Measurements from ENCODE around the gene FRMD6.

FRMD6 gene

DNA sequence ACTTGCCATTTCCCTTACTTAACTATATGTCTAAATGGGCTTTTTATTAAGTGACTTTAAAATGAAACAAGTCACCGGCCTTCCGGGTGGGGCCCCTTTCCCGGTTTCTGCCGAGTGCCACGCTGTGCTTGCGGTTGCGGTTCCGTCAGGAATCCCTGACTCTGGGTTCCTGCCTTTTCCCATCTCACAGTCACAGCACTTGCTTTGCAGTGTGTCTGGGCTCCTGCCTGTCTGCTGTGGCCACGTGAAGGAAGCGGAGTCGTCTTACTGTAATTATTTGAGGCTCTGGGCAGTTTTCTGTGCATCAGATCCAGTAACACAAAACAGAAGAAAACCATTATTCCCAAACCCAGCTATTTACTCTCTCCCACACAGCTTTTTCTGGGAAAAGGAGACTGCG, 44.0 kb upstream of the FRMD6 start:
- H3K27ac ChIP-seq: no peak overlapping the region
- no peak overlapping the region for H3K4me3 ChIP-seq (ENCODE audit: low read depth, low read length)
- H3K9me3 ChIP-seq (ENCODE audit: control insufficient read depth, low read length): no peaks in the 10 kb centered on the region
- H3K79me2 ChIP-seq: no peaks in the 10 kb centered on the region
- no peaks in the 10 kb centered on the region for H3K4me1 ChIP-seq
- no peak overlapping the region for H3K9ac ChIP-seq
- H3K4me2 ChIP-seq (ENCODE audit: low read length): no peak overlapping the region
- no peaks in the 10 kb centered on the region for H3K36me3 ChIP-seq (ENCODE audit: control insufficient read depth, insufficient read depth, low read length)
- no peaks in the 10 kb centered on the region for H3K27me3 ChIP-seq (ENCODE audit: control insufficient read depth, insufficient read depth, low read length)
- H2AFZ ChIP-seq: no peak overlapping the region
- TF ChIP-seq, protein P1, sequence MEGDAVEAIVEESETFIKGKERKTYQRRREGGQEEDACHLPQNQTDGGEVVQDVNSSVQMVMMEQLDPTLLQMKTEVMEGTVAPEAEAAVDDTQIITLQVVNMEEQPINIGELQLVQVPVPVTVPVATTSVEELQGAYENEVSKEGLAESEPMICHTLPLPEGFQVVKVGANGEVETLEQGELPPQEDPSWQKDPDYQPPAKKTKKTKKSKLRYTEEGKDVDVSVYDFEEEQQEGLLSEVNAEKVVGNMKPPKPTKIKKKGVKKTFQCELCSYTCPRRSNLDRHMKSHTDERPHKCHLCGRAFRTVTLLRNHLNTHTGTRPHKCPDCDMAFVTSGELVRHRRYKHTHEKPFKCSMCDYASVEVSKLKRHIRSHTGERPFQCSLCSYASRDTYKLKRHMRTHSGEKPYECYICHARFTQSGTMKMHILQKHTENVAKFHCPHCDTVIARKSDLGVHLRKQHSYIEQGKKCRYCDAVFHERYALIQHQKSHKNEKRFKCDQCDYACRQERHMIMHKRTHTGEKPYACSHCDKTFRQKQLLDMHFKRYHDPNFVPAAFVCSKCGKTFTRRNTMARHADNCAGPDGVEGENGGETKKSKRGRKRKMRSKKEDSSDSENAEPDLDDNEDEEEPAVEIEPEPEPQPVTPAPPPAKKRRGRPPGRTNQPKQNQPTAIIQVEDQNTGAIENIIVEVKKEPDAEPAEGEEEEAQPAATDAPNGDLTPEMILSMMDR (IDR thresholded peaks at IDR 0.05): no peak

DNA sequence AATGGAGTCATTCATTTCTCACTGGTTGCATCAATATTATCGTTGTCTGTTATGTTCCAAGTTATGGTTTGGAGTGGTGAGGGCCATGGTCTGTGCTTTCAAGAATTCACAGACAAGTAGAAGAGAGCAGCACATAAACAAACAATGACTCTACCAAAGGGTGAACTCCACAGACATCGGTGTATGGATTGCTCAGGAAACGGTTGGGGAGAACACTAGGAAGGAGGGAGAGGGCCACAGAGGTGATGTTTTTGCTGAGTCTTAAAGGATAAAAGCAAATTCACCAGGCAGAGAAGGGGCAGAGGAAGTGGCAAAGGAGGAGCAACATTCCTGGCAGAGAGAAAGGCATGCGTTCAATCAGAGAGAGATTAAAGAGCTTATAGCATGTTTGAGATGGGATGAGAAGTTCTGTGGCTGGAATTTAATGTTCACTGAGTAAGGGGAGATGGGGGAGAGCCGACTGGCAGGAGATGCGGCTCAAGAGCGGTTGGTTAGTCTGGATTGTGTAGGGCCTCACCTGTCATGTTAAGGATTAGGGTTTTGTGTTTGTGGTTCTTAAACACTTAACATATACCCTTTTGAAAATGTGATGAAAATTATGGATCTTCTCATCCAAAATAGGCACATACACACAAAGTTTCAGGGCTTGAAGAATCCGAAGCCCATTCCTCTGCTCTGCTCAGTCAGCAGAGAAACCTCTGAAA, 42.3 kb upstream of the FRMD6 start:
- Histone ChIP-seq H2AFZ (no peak overlapping the region), H3K4me3 (ENCODE audit: low read depth, low read length) (no peak overlapping the region), H3K36me3 (ENCODE audit: control insufficient read depth, insufficient read depth, low read length) (no peaks in the 10 kb centered on the region), H3K27ac (no peak overlapping the region), H3K79me2 (no peaks in the 10 kb centered on the region), H3K9ac (no peak overlapping the region), H3K4me2 (ENCODE audit: low read length) (no peak overlapping the region), H3K9me3 (ENCODE audit: control insufficient read depth, low read length) (no peaks in the 10 kb centered on the region), H3K27me3 (ENCODE audit: control insufficient read depth, insufficient read depth, low read length) (no peaks in the 10 kb centered on the region), H3K4me1 (no peaks in the 10 kb centered on the region)
- TF ChIP-seq, protein P1 (IDR thresholded peaks at IDR 0.05): no peak

DNA sequence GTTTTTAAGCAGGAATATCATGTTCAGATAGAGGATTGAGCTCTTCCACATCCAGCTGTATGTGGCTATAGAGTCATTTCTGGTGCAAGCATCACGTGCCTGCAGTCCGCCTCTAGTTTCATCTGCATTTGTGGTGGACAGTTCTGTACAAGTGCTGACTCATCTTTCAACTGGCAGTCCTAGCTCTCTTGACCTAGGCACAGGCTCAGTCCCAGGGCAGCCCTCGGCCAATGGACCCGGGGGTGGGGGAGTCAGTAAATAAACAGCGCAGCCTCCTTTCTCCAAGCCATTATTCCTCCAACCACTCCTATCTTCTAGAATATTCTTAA, 41.8 kb upstream of the FRMD6 start:
- Histone ChIP-seq H3K4me3 (ENCODE audit: low read depth, low read length) (no peak overlapping the region), H3K9ac (no peak overlapping the region), H3K27me3 (ENCODE audit: control insufficient read depth, insufficient read depth, low read length) (no peaks in the 10 kb centered on the region), H3K4me1 (no peaks in the 10 kb centered on the region), H3K9me3 (ENCODE audit: control insufficient read depth, low read length) (no peaks in the 10 kb centered on the region), H2AFZ (no peak overlapping the region), H3K27ac (no peak overlapping the region), H3K36me3 (ENCODE audit: control insufficient read depth, insufficient read depth, low read length) (no peaks in the 10 kb centered on the region), H3K4me2 (ENCODE audit: low read length) (no peak overlapping the region), H3K79me2 (no peaks in the 10 kb centered on the region)
- TF ChIP-seq, protein P1 (IDR thresholded peaks at IDR 0.05): no peak

DNA sequence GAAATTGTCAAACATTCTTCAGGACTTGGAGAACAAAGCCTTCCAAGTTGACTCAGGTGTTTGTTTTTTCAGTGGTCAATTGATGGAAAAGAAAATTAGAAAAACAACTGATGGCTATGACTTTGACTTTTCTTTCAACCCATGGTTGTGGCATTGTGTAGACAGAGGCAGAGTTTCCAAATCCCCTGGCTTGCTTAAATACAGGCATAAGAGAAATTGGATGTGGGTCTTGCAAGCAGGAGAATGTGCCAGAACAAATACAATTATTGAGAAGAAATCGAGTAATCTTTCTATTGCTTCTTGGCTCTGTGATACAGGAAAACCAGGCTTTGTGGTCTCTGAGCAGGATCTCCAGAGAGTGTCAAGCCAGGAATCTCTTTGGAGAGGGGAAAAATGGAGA, 40.9 kb upstream of the FRMD6 start:
- Histone ChIP-seq H2AFZ (no peak overlapping the region), H3K36me3 (ENCODE audit: control insufficient read depth, insufficient read depth, low read length) (no peaks in the 10 kb centered on the region), H3K27me3 (ENCODE audit: control insufficient read depth, insufficient read depth, low read length) (no peaks in the 10 kb centered on the region), H3K9ac (no peak overlapping the region), H3K9me3 (ENCODE audit: control insufficient read depth, low read length) (no peaks in the 10 kb centered on the region), H3K4me3 (ENCODE audit: low read depth, low read length) (no peak overlapping the region), H3K4me1 (no peaks in the 10 kb centered on the region), H3K79me2 (no peaks in the 10 kb centered on the region), H3K4me2 (ENCODE audit: low read length) (no peak overlapping the region), H3K27ac (no peak overlapping the region)
- TF ChIP-seq, protein P1 (IDR thresholded peaks at IDR 0.05): no peak

DNA sequence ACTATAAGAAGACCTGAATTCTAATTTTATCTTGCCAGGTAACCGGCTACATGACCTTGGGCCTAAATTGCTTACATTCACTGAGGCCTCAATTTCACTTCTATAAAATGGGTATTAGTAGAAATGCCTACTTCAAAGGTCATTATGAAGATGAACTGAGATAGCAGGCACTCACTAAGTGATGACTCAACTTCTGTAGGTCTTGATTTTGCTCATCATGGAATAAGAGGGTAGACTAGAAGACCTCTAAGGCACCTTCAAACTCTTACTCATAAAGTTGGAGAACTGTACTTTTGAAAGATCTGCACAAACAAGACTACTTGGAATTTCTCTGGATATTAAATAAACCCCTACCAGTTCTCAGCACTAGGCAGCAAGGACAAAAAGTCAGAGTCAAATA, 39.3 kb upstream of the FRMD6 start:
- no peaks in the 10 kb centered on the region for H3K9me3 ChIP-seq (ENCODE audit: control insufficient read depth, low read length)

More for the DNA sequence above, 39.3 kb upstream of the FRMD6 start:
- H3K27me3 ChIP-seq (ENCODE audit: control insufficient read depth, insufficient read depth, low read length): no peaks in the 10 kb centered on the region
- H3K4me2 ChIP-seq (ENCODE audit: low read length): no peak overlapping the region
- no peaks in the 10 kb centered on the region for H3K36me3 ChIP-seq (ENCODE audit: control insufficient read depth, insufficient read depth, low read length)
- no peaks in the 10 kb centered on the region for H3K4me1 ChIP-seq
- no peak overlapping the region for H3K4me3 ChIP-seq (ENCODE audit: low read depth, low read length)
- TF ChIP-seq, protein P1 (IDR thresholded peaks at IDR 0.05): no peak
- no peak overlapping the region for H3K9ac ChIP-seq
- H2AFZ ChIP-seq: no peak overlapping the region
- no peaks in the 10 kb centered on the region for H3K79me2 ChIP-seq
- H3K27ac ChIP-seq: no peak overlapping the region

All from parathyroid adenoma (tissue), 2 donors.